WTC11 (cell line): ENCODE data around the gene RAD9A. TPM values are rescaled to one million over a fixed set of nuclear protein-coding genes. Genes with fewer than 3 reads are reported as not detected.

Source experiments
- ATAC-seq: fragments of 200-7000 bp; cut with Tn5 transposase; 2 replicates; pipeline ENCODE4 v1.10.0; 2021; ENCODE audit warnings: mild to moderate bottlenecking, moderate library complexity
- CTCF ChIA-PET: fragments of 300-600 bp; sonication (Branson Sonifier 250); formaldehyde crosslinking; loops from one replicate; lab custom pipeline; 2021; ENCODE audit warnings: antibody characterized with exemption; lab: Charles Lee
- POLR2A ChIA-PET: fragments of 350-600 bp; sonication (Branson Sonifier 250); formaldehyde crosslinking; loops from one replicate; lab custom pipeline; 2021; ENCODE audit warnings: antibody characterized with exemption; lab: Charles Lee
- DNase-seq: peaks from one replicate; pipeline ENCODE4 v3.0.0; 2021; ENCODE audit warnings: low spot score
- H3K27ac Mint-ChIP-seq: 2 replicates; pipeline ENCODE4 v1.8.0; 2021; ENCODE audit warnings: mixed read lengths
- H3K27me3 Mint-ChIP-seq: 2 replicates; pipeline ENCODE4 v1.8.0; 2021; ENCODE audit warnings: low read depth, mild to moderate bottlenecking, moderate library complexity, mixed read lengths
- H3K36me3 Mint-ChIP-seq: 2 replicates; pipeline ENCODE4 v1.8.0; 2021; ENCODE audit warnings: mixed read lengths
- H3K4me1 Mint-ChIP-seq: 2 replicates; pipeline ENCODE4 v1.8.0; 2022; ENCODE audit warnings: mixed read lengths
- H3K4me3 Mint-ChIP-seq: 2 replicates; pipeline ENCODE4 v1.8.0; 2021; ENCODE audit warnings: mild to moderate bottlenecking, moderate library complexity, mixed read lengths
- H3K9me3 Mint-ChIP-seq: 2 replicates; pipeline ENCODE4 v1.8.0; 2021; ENCODE audit warnings: mixed read lengths
- ESRRA ChIP-seq: sonication (generic); formaldehyde crosslinking; IDR thresholded peaks from 2 replicates; pipeline ENCODE4 v1.8.1; 2022; ENCODE audit warnings: mild to moderate bottlenecking, missing genetic modification reagents, borderline replicate concordance
- GRHL2 ChIP-seq: fragments of 250-450 bp; sonication (Bioruptor Pico); IDR thresholded peaks from 2 replicates; pipeline ENCODE4 v1.8.0; 2022; ENCODE audit warnings: mild to moderate bottlenecking, moderate library complexity; ENCODE audit not compliant: insufficient replicate concordance, severe bottlenecking
- IRF2 ChIP-seq: sonication (generic); formaldehyde crosslinking; IDR thresholded peaks from 2 replicates; pipeline ENCODE4 v1.8.0; 2022; ENCODE audit warnings: low read depth, missing genetic modification reagents, borderline replicate concordance
- MYBL2 ChIP-seq: sonication (generic); formaldehyde crosslinking; IDR thresholded peaks from 2 replicates; pipeline ENCODE4 v1.8.1; 2023; ENCODE audit warnings: mild to moderate bottlenecking, moderate library complexity, missing genetic modification reagents
- ZNF219 ChIP-seq: sonication (generic); formaldehyde crosslinking; IDR thresholded peaks from 2 replicates; pipeline ENCODE4 v1.8.0; 2023; ENCODE audit warnings: missing genetic modification reagents, mild to moderate bottlenecking, borderline replicate concordance
- ZNF317 ChIP-seq: sonication (generic); formaldehyde crosslinking; IDR thresholded peaks from 2 replicates; pipeline ENCODE4 v1.8.1; 2023; ENCODE audit warnings: low read depth, mild to moderate bottlenecking, moderate library complexity, missing genetic modification reagents, borderline replicate concordance
- total RNA-seq: library from RNA; stranded (reverse); gene quantifications from 3 replicates; pipeline ENCODE4 v1.2.3, GENCODE V29; 2021
- TF ChIP-seq, protein P1 (sequence below): fragments of 250-450 bp; sonication (Bioruptor Pico); IDR thresholded peaks from 2 replicates; pipeline ENCODE4 v1.9.0; 2021; ENCODE audit warnings: mild to moderate bottlenecking
- TF ChIP-seq, protein P2 (sequence below): sonication (generic); formaldehyde crosslinking; IDR thresholded peaks from 2 replicates; pipeline ENCODE4 v1.8.0; 2023; ENCODE audit warnings: missing genetic modification reagents, mild to moderate bottlenecking, borderline replicate concordance
- TF ChIP-seq, protein P3 (sequence below): fragments of 200-600 bp; IDR thresholded peaks from 2 replicates; pipeline ENCODE4 v1.8.0; 2022; ENCODE audit warnings: antibody characterized with exemption
- TF ChIP-seq, protein P4 (sequence below): sonication (generic); formaldehyde crosslinking; IDR thresholded peaks from 2 replicates; pipeline ENCODE4 v1.8.1; 2022; ENCODE audit warnings: mild to moderate bottlenecking, moderate library complexity, missing genetic modification reagents
- TF ChIP-seq, protein P5 (sequence below): sonication (generic); formaldehyde crosslinking; IDR thresholded peaks from 2 replicates; pipeline ENCODE4 v1.8.1; 2023; ENCODE audit warnings: mild to moderate bottlenecking, missing genetic modification reagents, moderate library complexity
- TF ChIP-seq, protein P6 (sequence below): fragments of 250-450 bp; sonication (Bioruptor Pico); IDR thresholded peaks from 2 replicates; pipeline ENCODE4 v1.9.0; 2021; ENCODE audit warnings: moderate library complexity, mild to moderate bottlenecking, inconsistent platforms, borderline replicate concordance
- TF ChIP-seq, protein P7 (sequence below): sonication (generic); formaldehyde crosslinking; IDR thresholded peaks from 2 replicates; pipeline ENCODE4 v1.8.0; 2022; ENCODE audit warnings: mild to moderate bottlenecking, missing genetic modification reagents
- TF ChIP-seq, protein P8 (sequence below): sonication (generic); formaldehyde crosslinking; IDR thresholded peaks from 2 replicates; pipeline ENCODE4 v1.8.1; 2022; ENCODE audit warnings: missing genetic modification reagents, borderline replicate concordance

Gene RAD9A
- total RNA-seq, 1 experiment from 2014 or later: 45.5 TPM

DNA sequence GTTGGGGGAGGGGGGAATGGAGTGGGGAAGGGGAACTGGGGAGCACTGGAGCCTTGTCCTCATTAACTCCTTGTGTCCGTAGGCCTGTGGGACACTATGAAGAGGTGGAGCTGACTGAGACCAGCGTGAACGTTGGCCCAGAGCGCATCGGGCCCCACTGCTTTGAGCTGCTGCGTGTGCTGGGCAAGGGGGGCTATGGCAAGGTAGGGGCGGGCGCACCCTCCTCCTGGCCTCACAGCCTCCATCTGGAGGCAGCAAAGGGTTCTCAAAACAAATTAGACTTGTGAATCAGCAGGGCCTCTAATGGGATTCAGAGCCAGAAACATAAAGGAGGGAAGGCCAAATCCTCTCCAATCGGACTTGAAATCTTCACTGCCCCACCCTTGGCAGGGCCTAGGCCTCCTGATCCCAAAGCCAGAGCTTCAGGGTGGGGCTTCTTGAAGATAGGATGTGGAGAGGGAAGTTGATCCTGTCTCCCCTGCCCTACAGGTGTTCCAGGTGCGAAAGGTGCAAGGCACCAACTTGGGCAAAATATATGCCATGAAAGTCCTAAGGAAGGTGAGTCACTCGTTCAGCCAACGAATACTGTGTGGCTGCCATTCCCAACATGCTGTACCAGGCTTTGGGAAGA, 37.4 kb downstream of the RAD9A start:
- Mint-ChIP-seq H3K9me3 (no peaks in the 10 kb centered on the region), H3K27ac (no peak overlapping the region), H3K27me3 (no peaks in the 10 kb centered on the region), H3K4me3 (peak overlapping the region; percentile 97), H3K36me3 (peaks cover 9% of the 10 kb centered on the region), H3K4me1 (peaks cover 4% of the 10 kb centered on the region)
- ATAC-seq (no peak), DNase-seq (no peak)
- no peak for TF ChIP-seq GRHL2 (CRISPR knock-in tag)
- ChIA-PET CTCF (interaction anchor here (0.9 to 4.5 kb wide), 3 partner anchors 10 to 78 kb away, joined by 3 to 23 read pairs (median 4); partner anchors contain the start of gene PPP1CA), POLR2A (interaction anchor here (1.4 to 2.7 kb wide), 2 partner anchors 27 to 32 kb away, joined by 6 to 10 read pairs; partner anchors contain the start of gene PPP1CA)

DNA sequence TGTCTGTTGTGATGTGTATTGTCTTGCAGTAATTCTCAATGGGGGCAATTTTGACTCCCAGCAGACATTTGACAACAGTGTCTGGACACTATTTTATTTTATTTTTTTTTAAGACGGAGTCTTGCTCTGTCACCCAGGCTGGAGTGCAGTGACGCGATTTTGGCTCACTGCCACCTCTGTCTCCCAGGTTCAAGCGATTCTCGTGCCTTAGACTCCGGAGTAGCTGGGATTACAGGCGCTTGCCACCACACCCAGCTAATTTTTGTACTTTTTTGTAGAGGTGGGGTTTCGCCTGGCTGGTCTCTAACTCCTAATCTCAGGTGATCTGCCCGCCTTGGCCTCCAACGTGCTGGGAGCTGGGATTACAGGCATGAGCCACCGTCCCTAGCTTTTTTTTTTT, 37.9 kb downstream of the RAD9A start:
- no peak for TF ChIP-seq GRHL2 (CRISPR knock-in tag)
- TF ChIP-seq, protein P1, sequence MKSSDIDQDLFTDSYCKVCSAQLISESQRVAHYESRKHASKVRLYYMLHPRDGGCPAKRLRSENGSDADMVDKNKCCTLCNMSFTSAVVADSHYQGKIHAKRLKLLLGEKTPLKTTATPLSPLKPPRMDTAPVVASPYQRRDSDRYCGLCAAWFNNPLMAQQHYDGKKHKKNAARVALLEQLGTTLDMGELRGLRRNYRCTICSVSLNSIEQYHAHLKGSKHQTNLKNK (CRISPR knock-in tag): no peak
- TF ChIP-seq, protein P2, sequence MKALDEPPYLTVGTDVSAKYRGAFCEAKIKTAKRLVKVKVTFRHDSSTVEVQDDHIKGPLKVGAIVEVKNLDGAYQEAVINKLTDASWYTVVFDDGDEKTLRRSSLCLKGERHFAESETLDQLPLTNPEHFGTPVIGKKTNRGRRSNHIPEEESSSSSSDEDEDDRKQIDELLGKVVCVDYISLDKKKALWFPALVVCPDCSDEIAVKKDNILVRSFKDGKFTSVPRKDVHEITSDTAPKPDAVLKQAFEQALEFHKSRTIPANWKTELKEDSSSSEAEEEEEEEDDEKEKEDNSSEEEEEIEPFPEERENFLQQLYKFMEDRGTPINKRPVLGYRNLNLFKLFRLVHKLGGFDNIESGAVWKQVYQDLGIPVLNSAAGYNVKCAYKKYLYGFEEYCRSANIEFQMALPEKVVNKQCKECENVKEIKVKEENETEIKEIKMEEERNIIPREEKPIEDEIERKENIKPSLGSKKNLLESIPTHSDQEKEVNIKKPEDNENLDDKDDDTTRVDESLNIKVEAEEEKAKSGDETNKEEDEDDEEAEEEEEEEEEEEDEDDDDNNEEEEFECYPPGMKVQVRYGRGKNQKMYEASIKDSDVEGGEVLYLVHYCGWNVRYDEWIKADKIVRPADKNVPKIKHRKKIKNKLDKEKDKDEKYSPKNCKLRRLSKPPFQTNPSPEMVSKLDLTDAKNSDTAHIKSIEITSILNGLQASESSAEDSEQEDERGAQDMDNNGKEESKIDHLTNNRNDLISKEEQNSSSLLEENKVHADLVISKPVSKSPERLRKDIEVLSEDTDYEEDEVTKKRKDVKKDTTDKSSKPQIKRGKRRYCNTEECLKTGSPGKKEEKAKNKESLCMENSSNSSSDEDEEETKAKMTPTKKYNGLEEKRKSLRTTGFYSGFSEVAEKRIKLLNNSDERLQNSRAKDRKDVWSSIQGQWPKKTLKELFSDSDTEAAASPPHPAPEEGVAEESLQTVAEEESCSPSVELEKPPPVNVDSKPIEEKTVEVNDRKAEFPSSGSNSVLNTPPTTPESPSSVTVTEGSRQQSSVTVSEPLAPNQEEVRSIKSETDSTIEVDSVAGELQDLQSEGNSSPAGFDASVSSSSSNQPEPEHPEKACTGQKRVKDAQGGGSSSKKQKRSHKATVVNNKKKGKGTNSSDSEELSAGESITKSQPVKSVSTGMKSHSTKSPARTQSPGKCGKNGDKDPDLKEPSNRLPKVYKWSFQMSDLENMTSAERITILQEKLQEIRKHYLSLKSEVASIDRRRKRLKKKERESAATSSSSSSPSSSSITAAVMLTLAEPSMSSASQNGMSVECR (CRISPR knock-in tag): no peak
- TF ChIP-seq, protein P3, sequence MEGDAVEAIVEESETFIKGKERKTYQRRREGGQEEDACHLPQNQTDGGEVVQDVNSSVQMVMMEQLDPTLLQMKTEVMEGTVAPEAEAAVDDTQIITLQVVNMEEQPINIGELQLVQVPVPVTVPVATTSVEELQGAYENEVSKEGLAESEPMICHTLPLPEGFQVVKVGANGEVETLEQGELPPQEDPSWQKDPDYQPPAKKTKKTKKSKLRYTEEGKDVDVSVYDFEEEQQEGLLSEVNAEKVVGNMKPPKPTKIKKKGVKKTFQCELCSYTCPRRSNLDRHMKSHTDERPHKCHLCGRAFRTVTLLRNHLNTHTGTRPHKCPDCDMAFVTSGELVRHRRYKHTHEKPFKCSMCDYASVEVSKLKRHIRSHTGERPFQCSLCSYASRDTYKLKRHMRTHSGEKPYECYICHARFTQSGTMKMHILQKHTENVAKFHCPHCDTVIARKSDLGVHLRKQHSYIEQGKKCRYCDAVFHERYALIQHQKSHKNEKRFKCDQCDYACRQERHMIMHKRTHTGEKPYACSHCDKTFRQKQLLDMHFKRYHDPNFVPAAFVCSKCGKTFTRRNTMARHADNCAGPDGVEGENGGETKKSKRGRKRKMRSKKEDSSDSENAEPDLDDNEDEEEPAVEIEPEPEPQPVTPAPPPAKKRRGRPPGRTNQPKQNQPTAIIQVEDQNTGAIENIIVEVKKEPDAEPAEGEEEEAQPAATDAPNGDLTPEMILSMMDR: no peak
- no peak for TF ChIP-seq MYBL2 (CRISPR knock-in tag)
- TF ChIP-seq, protein P4, sequence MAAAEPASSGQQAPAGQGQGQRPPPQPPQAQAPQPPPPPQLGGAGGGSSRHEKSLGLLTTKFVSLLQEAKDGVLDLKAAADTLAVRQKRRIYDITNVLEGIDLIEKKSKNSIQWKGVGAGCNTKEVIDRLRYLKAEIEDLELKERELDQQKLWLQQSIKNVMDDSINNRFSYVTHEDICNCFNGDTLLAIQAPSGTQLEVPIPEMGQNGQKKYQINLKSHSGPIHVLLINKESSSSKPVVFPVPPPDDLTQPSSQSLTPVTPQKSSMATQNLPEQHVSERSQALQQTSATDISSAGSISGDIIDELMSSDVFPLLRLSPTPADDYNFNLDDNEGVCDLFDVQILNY (CRISPR knock-in tag): no peak
- no peak for TF ChIP-seq ESRRA
- no peak for TF ChIP-seq ZNF219 (CRISPR knock-in tag)
- TF ChIP-seq, protein P5, sequence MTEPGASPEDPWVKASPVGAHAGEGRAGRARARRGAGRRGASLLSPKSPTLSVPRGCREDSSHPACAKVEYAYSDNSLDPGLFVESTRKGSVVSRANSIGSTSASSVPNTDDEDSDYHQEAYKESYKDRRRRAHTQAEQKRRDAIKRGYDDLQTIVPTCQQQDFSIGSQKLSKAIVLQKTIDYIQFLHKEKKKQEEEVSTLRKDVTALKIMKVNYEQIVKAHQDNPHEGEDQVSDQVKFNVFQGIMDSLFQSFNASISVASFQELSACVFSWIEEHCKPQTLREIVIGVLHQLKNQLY: no peak
- TF ChIP-seq, protein P6, sequence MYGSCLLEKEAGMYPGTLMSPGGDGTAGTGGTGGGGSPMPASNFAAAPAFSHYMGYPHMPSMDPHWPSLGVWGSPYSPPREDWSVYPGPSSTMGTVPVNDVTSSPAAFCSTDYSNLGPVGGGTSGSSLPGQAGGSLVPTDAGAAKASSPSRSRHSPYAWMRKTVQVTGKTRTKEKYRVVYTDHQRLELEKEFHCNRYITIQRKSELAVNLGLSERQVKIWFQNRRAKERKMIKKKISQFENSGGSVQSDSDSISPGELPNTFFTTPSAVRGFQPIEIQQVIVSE: no peak
- TF ChIP-seq, protein P7, sequence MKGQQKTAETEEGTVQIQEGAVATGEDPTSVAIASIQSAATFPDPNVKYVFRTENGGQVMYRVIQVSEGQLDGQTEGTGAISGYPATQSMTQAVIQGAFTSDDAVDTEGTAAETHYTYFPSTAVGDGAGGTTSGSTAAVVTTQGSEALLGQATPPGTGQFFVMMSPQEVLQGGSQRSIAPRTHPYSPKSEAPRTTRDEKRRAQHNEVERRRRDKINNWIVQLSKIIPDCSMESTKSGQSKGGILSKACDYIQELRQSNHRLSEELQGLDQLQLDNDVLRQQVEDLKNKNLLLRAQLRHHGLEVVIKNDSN: no peak
- TF ChIP-seq, protein P8, sequence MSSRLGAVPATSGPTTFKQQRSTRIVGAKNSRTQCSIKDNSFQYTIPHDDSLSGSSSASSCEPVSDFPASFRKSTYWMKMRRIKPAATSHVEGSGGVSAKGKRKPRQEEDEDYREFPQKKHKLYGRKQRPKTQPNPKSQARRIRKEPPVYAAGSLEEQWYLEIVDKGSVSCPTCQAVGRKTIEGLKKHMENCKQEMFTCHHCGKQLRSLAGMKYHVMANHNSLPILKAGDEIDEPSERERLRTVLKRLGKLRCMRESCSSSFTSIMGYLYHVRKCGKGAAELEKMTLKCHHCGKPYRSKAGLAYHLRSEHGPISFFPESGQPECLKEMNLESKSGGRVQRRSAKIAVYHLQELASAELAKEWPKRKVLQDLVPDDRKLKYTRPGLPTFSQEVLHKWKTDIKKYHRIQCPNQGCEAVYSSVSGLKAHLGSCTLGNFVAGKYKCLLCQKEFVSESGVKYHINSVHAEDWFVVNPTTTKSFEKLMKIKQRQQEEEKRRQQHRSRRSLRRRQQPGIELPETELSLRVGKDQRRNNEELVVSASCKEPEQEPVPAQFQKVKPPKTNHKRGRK (CRISPR knock-in tag): no peak
- TF ChIP-seq IRF2: no peak
- TF ChIP-seq ZNF317: no peak
- no peak for DNase-seq
- no peaks in the 10 kb centered on the region for H3K27me3 Mint-ChIP-seq
- POLR2A ChIA-PET: interaction anchor here (2.7 kb wide), 1 partner anchor 28 kb away, joined by 10 read pairs; the partner anchor contains the start of gene PPP1CA
- H3K27ac Mint-ChIP-seq: no peak overlapping the region
- no peaks in the 10 kb centered on the region for H3K9me3 Mint-ChIP-seq
- H3K4me1 Mint-ChIP-seq: peaks cover 4% of the 10 kb centered on the region
- no peak for ATAC-seq
- peak overlapping the region; percentile 97 for H3K4me3 Mint-ChIP-seq
- CTCF ChIA-PET: interaction anchor here (1.0 to 4.5 kb wide), 2 partner anchors 9 to 28 kb away, joined by 4 to 23 read pairs; partner anchors contain the start of gene PPP1CA
- peaks cover 9% of the 10 kb centered on the region for H3K36me3 Mint-ChIP-seq
